Umbilical cord (tissue), 2 donors: ENCODE data around the gene VHLL. TPM values are rescaled to one million over a fixed set of nuclear protein-coding genes. Genes with fewer than 3 reads are reported as not detected.
"Not testable (repeated sequence)": the region's sequence is repeated elsewhere in the genome, so short reads cannot be mapped to it uniquely, and the experiment has no call there.

Source experiments
- DNase-seq: peaks from one replicate; pipeline ENCODE4 v3.0.0-alpha.2; 2015; ENCODE audit warnings: low spot score
- total RNA-seq: library from RNA; depleted of rRNA; stranded (reverse); fragments of >200 nt; gene quantifications from one replicate; pipeline ENCODE4 v1.2.3, GENCODE V29; 2014; ENCODE audit warnings: low replicate concordance; ENCODE audit not compliant: insufficient read depth

VHLL gene
- 6.0 TPM for total RNA-seq

DNA sequence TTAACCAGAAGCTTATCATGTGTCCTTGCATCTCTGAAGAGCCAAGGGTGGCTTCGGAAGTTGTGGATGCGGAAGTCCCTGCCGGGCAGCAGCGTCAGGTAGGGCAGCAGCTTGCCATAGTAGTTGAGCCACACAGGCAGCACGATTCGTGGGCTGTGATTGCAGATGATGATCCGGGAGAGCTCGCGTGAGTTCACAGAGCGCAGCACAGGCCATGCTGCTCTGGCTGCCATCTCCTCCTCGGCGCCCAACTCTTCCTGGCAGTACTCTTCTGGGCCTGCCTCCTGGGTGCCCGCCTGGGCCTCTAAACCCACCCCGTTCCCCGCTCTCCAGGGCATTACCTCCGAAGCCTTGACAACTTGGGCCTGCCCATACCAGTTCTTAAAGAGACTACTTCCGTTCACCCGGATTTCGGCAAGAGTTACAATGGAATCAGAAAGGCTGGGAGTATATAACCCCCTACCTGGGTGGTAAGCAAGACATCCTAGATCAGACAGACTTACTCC lies at the start of gene VHLL:
VHLL (minus strand) TSS at position 456 of the 506 bp plus-strand sequence; CDS start at position 338, 118 bp downstream.
- no peak for DNase-seq

- no peak for DNase-seq
These were observed 48.2 kb upstream of the VHLL start for GRCh38 chr1:156347331-156347730.

DNA sequence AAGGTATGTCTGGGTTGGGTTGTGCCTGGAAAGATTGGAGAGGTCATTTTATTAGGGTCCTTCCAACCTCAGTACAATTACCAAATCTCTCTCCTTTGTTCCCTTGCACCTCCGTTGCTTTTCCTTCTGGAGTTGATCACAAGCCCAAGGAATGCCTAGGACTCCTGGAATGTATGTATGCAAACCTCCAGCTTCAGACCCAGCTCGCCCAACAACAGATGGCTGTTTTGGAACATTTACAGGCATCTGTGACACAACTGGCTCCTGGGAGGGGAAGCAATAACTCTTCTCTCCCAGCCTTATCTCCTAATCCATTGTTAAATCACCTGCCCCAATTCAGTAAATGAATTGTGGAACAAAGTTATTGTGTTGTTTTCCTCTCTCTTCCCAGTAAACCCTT lies 47.5 kb upstream of the VHLL start:
- no peak for DNase-seq

DNA sequence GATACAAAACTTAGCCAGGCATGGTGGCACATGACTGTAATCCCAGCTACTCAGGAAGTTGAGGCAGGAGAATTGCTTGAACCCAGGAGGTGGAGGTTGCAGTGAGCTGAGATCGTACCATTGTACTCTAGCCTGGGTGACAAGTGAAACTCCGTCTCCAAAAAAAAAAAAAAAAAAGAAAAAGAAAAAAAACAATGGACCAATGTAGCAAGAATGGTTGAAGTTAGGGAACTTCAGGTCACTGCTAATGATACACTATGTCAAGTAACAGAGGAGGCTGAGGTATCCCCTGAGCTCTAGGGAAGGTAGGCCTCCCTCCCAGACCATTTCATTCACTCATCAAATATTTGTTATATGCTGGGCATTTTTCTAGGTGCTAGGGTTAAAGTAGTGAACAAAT lies 46.9 kb upstream of the VHLL start:
- DNase-seq, result not testable (repeated sequence)

GRCh38 chr1:156344409-156344808 lies 45.3 kb upstream of the VHLL start:
- no peak for DNase-seq

DNA sequence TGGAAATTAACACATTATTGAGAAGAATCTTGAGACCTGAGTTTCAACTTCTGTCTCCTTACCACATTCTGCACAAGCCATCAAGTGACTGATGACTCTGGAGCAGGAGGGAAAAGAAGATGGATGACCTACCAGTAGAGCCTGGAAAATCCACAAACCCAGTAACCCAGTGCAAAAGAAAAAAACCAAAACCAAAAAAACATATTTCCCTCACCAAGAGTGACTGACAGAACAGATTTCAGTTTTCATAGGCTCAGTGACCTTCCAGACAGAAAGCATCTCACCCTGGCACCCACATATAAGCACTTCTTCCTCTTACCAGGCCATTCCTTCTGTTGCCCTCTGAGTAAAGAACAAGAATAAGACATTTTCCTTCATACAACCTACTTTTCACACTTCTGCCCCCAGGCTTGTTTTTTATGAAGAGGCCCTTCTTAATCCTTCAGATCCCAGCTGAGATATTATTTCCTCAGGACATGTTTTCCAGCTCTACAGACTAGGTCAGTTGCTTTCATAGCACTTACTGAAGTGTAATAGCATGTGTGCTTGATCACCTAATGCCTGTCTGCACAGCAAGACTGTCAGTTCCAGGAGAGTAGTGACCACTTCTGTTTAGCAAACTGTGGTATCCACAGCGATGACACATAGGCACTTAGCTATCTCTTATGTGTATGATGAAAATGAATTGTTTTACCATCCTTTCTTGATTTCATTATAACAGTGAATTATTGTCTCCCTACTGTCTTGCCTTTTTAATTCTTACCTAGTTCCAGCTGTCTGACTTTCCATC lies 43.3 kb upstream of the VHLL start:
- no peak for DNase-seq

DNA sequence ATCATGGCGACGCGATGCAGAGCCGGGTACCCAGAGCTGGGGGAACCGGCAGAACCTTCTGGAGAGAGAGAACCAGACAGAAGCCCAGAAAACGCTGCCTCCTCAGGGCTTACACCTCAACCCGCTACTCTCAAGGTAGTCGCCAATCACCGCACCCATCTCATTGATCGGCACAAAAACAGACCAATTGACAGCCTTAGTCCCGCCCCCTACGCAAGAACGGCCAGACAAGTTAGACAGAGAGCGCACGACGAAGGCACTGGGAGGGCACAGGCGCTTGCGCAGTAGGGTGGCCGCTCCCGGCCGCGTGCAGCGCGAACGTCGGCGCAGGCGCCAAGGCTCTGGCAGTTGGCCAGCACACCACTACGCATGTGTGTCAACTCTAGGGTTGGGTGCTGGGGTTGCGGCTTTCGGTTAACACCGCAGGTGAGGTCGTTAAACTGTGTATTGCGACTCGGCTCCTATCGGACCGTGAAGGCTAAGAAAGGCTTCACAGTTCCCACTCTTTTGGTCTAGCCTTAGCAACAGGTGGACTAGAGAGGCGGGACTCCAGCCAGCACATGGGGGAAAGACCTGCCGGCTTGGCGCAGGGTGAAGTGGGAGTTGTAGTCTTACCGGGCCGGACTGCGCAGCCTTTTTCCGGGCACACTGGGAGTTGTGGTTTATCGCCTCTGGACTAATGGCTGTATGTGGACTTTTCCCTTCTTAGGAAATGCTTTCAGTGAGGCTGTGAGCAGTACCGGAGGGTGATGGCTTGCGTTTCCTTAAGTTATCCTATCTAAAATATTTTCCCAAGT lies 39.3 kb upstream of the VHLL start, which contains the start of the genes CCT3 and TSACC:
CCT3 (minus strand) TSS at position 113 of the 797 bp plus-strand sequence; CDS start at position 5, 108 bp downstream.
TSACC (plus strand) TSS at position 347 of the 797 bp plus-strand sequence. CDS start 1,232 bp downstream, outside the sequence.
- DNase-seq, result peak; percentile 100

GRCh38 chr1:156337888-156338179 lies 38.7 kb upstream of the VHLL start:
- no peak for DNase-seq

GRCh38 chr1:156337052-156337887 lies 38.2 kb upstream of the VHLL start:
- no peak for DNase-seq

- DNase-seq, result no peak
These were observed 37.1 kb upstream of the VHLL start for GRCh38 chr1:156336242-156336641.

DNA sequence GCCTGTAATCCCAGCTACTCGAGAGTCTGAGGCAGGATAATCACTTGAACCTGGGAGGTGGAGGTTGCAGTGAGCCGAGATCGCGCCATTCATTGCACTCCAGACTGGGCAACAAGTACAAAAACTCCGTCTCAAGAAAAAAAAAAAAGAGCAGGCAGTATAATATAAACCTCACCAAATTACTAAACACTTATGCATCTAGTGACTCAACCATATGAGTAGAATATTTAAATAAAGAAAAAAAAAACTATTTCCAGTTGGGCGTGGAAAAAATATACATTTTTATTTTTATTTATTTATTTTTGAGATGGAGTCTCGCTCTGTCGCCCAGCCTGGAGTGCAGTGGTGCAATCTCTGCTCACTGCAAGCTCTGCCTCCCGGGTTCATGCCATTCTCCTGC lies 24.1 kb upstream of the VHLL start:
- not testable (repeated sequence) for DNase-seq

DNA sequence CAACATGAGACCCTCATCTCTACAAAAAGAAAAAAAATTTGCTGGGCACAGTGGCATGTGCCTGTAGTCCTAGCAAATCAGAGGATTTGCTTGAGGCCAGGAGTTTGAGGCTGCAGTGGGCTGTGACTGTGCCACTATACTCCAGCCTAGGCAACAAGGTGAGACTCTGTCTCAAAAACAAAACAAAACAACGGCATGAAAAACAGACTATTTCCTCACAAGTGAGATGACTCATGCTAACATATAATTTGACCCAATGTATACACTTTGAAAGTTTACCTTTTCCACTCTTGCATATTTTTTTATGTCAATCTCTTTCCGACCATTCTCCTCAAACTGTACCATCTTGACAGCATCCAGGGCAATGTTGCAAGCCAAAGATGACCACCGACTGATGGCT lies 21.5 kb upstream of the VHLL start:
- DNase-seq, result no peak

- DNase-seq, result peak; percentile 15
These were observed 20.6 kb upstream of the VHLL start for GRCh38 chr1:156319664-156320063.

GRCh38 chr1:156316909-156317308 lies 17.8 kb upstream of the VHLL start:
- DNase-seq, result no peak

GRCh38 chr1:156310962-156311361 lies 11.9 kb upstream of the VHLL start:
- DNase-seq, result no peak

DNA sequence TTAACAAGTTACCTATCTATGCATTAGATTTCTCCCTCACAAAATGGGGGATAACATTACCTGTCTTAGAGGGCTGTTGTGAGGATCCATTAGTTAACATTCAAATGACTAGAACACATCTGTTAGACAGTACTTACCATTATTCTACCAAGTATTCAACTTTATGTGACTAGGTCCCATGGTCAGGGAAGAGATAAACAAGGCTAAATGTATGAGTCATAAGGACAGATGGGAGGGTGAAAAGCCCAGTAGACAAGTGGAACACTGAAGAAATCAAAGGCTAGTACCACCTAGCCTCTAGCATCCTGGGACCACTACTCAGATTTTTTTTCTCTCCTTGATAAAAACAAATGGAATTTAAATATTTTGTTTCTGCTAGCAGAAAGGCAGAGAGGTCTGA lies 9.0 kb upstream of the VHLL start:
- no peak for DNase-seq

GRCh38 chr1:156305215-156305614 lies 6.1 kb upstream of the VHLL start:
- DNase-seq, result no peak

- no peak for DNase-seq
These were observed 4.1 kb upstream of the VHLL start for GRCh38 chr1:156303241-156303640.

- peak; percentile 83 for DNase-seq
These were observed 3.6 kb downstream of the VHLL start, which contains the start of gene GLMP for GRCh38 chr1:156295391-156295947. Gene GLMP, minus strand, starts transcription at chr1:156295679. Its CDS starts 34 bp downstream, at chr1:156295645.

DNA sequence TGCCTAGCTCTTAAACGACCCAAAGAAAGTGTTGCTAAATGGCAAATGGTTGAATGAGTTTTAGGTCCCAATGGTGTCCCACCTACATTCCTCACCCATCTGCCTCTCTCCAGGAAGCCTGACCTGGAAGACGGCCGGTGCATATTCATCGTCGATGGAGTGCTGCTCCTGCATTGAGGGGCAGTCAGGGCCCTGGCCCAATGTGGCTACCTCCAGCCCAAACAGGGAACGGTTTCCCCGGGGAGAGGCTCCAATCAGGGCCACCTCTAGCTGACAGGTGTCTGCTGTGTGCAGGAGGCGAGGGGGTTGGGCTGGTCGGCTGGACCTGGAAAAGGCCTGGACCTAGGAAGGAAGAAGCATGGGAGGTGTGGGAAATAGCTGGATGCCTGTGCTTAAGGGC lies 5.2 kb downstream of the VHLL start:
- DNase-seq, result no peak

GRCh38 chr1:156293098-156293434 lies 6.0 kb downstream of the VHLL start:
- DNase-seq, result no peak
